Testis (tissue), 2 donors: ENCODE results near the gene LGALS9C.
"Not testable (repeated sequence)": the region's sequence is repeated elsewhere in the genome, so short reads cannot be mapped to it uniquely, and the experiment has no call there.

Source experiments
- CTCF ChIP-seq, 3 experiments: fragments of 450-650 bp in 2 of 3; fragments of 200-600 bp in 1 of 3; sonication (generic) in 1 of 3; IDR thresholded peaks; one replicate each; pipeline ENCODE4 v1.5.1; 2016 to 2019; ENCODE audit warnings: antibody characterized with exemption in 3 of 3, mild to moderate bottlenecking in 2 of 3, moderate library complexity in 1 of 3
- POLR2A ChIP-seq: fragments of 450-650 bp; IDR thresholded peaks from one replicate; pipeline ENCODE4 v1.6.1; 2017; ENCODE audit warnings: antibody characterized with exemption, mild to moderate bottlenecking, moderate library complexity

GRCh38 chr17:18474754-18475153 lies 1.8 kb upstream of the LGALS9C start:
- TF ChIP-seq CTCF (IDR thresholded peaks at IDR 0.05); POLR2A: not testable (repeated sequence)
